22Rv1 (cell line): ENCODE measurements around the gene CEACAM3.

Source experiments
- CTCF ChIP-seq: fragments of 450-650 bp; IDR thresholded peaks from 2 replicates; pipeline ENCODE4 v1.5.1; 2017; ENCODE audit warnings: mild to moderate bottlenecking
- ZFX ChIP-seq: fragments of 450-650 bp; IDR thresholded peaks from 2 replicates; pipeline ENCODE4 v1.6.1; 2017; ENCODE audit warnings: antibody characterized with exemption, borderline replicate concordance

GRCh38 chr19:41843371-41843770 lies 47.0 kb downstream of the CEACAM3 start:
- no peak for TF ChIP-seq CTCF
- no peak for TF ChIP-seq ZFX
